Hematopoietic multipotent progenitor cell treated with erythropoietin and hydrocortisone succinate and interleukin-3 and kit ligand, for 8 days (in vitro differentiated cells): ENCODE results near the gene NSG2.

Experiments used
- DNase-seq: peaks from one replicate; pipeline ENCODE4 v3.0.0-alpha.2; 2015

NSG2 gene

DNA sequence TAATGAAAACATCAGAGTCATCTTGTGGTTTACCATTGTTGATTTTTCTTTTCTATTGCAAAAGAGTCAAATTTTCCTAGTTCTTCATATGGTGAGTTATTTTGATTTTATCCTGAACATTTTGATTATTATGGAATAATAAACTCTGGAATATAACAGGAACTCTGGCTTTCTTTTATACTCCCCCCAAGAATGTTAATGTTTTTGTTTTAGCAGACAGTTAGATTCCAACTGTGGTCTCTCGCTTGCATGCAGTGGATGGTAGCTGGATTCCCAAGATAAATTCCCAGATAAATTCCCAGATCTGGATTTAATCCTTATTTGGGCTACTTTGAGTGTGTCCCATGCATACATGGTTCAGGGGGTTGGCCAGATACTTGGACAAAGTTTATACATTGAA is 109.8 kb downstream of the NSG2 start:
- no peak for DNase-seq

DNA sequence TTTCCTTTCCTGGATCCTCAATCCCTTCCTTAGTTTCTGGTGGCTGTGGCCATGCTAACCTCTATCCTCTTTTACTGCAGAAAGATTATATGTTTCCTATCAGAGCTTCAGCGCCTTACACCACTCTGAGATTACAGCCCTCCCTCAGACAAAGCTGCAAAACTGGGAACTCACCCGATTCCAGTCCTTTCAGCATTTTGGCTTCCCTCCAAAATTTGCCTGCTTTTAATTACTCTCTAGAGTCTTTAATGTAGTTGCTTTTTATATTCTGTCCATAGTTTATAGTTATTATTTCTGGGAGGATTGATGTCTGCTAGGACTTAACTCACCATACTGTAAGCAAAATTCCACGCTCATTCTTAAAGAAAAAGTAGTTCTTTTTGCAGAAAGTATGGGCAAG is 110.2 kb downstream of the NSG2 start:
- DNase-seq, result no peak

DNA sequence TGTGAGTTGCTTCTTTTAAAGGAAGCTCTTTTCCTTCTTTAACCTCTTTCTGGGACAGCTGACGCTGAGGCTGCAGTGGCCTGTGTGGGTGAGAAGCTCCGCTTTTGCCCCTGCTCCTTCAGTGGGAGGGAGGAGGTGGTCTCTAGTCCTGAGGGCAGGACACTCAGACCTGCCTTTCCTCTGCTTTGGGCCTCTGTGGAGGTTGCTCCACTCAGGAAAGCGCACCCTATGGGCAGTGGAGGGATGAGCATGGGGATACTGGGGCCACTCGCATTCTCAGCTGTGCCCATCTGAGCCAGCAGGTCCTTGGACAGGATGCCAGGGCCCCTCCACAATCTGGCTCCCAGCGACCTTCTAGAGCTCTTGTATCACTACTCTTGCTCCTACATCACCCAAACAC is 111.5 kb downstream of the NSG2 start:
- DNase-seq, result no peak
